Measurements from ENCODE around the gene UGT1A3. TPM values are rescaled to one million over a fixed set of nuclear protein-coding genes. Genes with fewer than 3 reads are reported as not detected.
A peak's percentile ranks its signal among the peaks of the same experiment; 100 is the strongest.

The UGT1A3 gene
- total RNA-seq, 1 experiment from 2014 or later, result not detected

GRCh38 chr2:233807215-233807865, 78.5 kb downstream of the UGT1A3 start:
- POLR2A ChIA-PET (ENCODE audit: low non-redundant PET), result no interaction called here
- Histone ChIP-seq H3K36me3 (ENCODE audit: insufficient read depth, low read length, poor library complexity, severe bottlenecking) (no peaks in the 10 kb centered on the region), H3K27me3 (replicated peaks; ENCODE audit: insufficient read depth, low read depth, low read length, poor library complexity) (no peaks in the 10 kb centered on the region), H3K9me3 (ENCODE audit: low read depth, low read length, poor library complexity, severe bottlenecking) (no peaks in the 10 kb centered on the region), H3K4me3 (ENCODE audit: low read depth, low read length, poor library complexity, severe bottlenecking) (no peak overlapping the region), H3K27ac (ENCODE audit: low read depth, low read length, poor library complexity, severe bottlenecking) (no peak overlapping the region), H3K4me1 (ENCODE audit: insufficient read depth, low read length, poor library complexity, severe bottlenecking) (no peaks in the 10 kb centered on the region)
- no peak for DNase-seq (ENCODE audit: low spot score)
- CTCF ChIA-PET, result no interaction called here
- intact Hi-C loops (cut with micrococcal nuclease; ENCODE audit: unreplicated experiment), result no loop called here
- TF ChIP-seq EZH2 (IDR thresholded peaks at IDR 0.05; ENCODE audit: borderline replicate concordance, low read depth, low read length, poor library complexity, severe bottlenecking), result no peak
- TF ChIP-seq CTCF (conservative IDR thresholded peaks at IDR 0.05; ENCODE audit: low read depth, low read length), result peak; percentile 29; the same call in 1 of the 2 replicates
- no TSS peak for BruUV-seq (replicated peaks)

GRCh38 chr2:233807966-233808935, 79.4 kb downstream of the UGT1A3 start:
- CTCF ChIA-PET, result no interaction called here
- H3K36me3 ChIP-seq (ENCODE audit: insufficient read depth, low read length, poor library complexity, severe bottlenecking), result no peaks in the 10 kb centered on the region
- DNase-seq (ENCODE audit: low spot score), result no peak
- TF ChIP-seq CTCF (conservative IDR thresholded peaks at IDR 0.05; ENCODE audit: low read depth, low read length), result no peak
- no peak for TF ChIP-seq EZH2 (IDR thresholded peaks at IDR 0.05; ENCODE audit: borderline replicate concordance, low read depth, low read length, poor library complexity, severe bottlenecking)
- POLR2A ChIA-PET (ENCODE audit: low non-redundant PET), result no interaction called here
- no peak overlapping the region for H3K4me3 ChIP-seq (ENCODE audit: low read depth, low read length, poor library complexity, severe bottlenecking)
- BruUV-seq (replicated peaks), result no TSS peak
- H3K9me3 ChIP-seq (ENCODE audit: low read depth, low read length, poor library complexity, severe bottlenecking), result no peaks in the 10 kb centered on the region
- H3K27ac ChIP-seq (ENCODE audit: low read depth, low read length, poor library complexity, severe bottlenecking), result no peak overlapping the region
- H3K27me3 ChIP-seq (replicated peaks; ENCODE audit: insufficient read depth, low read depth, low read length, poor library complexity), result no peaks in the 10 kb centered on the region
- no peaks in the 10 kb centered on the region for H3K4me1 ChIP-seq (ENCODE audit: insufficient read depth, low read length, poor library complexity, severe bottlenecking)
- intact Hi-C loops (cut with micrococcal nuclease; ENCODE audit: unreplicated experiment), result no loop called here

- Histone ChIP-seq H3K27me3 (replicated peaks; ENCODE audit: insufficient read depth, low read depth, low read length, poor library complexity) (no peaks in the 10 kb centered on the region), H3K9me3 (ENCODE audit: low read depth, low read length, poor library complexity, severe bottlenecking) (no peaks in the 10 kb centered on the region), H3K27ac (ENCODE audit: low read depth, low read length, poor library complexity, severe bottlenecking) (no peak overlapping the region), H3K4me1 (ENCODE audit: insufficient read depth, low read length, poor library complexity, severe bottlenecking) (no peaks in the 10 kb centered on the region), H3K36me3 (ENCODE audit: insufficient read depth, low read length, poor library complexity, severe bottlenecking) (no peaks in the 10 kb centered on the region), H3K4me3 (ENCODE audit: low read depth, low read length, poor library complexity, severe bottlenecking) (no peak overlapping the region)
- no peak for DNase-seq (ENCODE audit: low spot score)
- intact Hi-C loops (cut with micrococcal nuclease; ENCODE audit: unreplicated experiment), result no loop called here
- BruUV-seq (replicated peaks), result no TSS peak
- POLR2A ChIA-PET (ENCODE audit: low non-redundant PET), result no interaction called here
- TF ChIP-seq EZH2 (IDR thresholded peaks at IDR 0.05; ENCODE audit: borderline replicate concordance, low read depth, low read length, poor library complexity, severe bottlenecking) (no peak), CTCF (conservative IDR thresholded peaks at IDR 0.05; ENCODE audit: low read depth, low read length) (no peak)
- CTCF ChIA-PET, result no interaction called here
Observed at GRCh38 chr2:233810385-233810784, 81.5 kb downstream of the UGT1A3 start.

All from A673 (cell line).